Endothelial cell of umbilical vein (primary cell): ENCODE data around the gene YY1.

Experiments
- POLR2A ChIP-seq: IDR thresholded peaks from 2 replicates; pipeline ENCODE4 v1.6.1; 2012; ENCODE audit warnings: low read depth, mild to moderate bottlenecking, control low read depth, low read length
- TF ChIP-seq, protein P1 (sequence below), 2 donors: IDR thresholded peaks; 1 replicate in 1 of 2; 2 replicates in 1 of 2; pipeline ENCODE4 v1.5.1; 2011; ENCODE audit warnings: low read length in 2 of 2, mild to moderate bottlenecking in 2 of 2, moderate library complexity in 2 of 2, control low read depth in 1 of 2, inconsistent platforms in 1 of 2, low read depth in 1 of 2; ENCODE audit not compliant: insufficient read depth in 1 of 2; ENCODE audit errors: extremely low read depth in 1 of 2

DNA sequence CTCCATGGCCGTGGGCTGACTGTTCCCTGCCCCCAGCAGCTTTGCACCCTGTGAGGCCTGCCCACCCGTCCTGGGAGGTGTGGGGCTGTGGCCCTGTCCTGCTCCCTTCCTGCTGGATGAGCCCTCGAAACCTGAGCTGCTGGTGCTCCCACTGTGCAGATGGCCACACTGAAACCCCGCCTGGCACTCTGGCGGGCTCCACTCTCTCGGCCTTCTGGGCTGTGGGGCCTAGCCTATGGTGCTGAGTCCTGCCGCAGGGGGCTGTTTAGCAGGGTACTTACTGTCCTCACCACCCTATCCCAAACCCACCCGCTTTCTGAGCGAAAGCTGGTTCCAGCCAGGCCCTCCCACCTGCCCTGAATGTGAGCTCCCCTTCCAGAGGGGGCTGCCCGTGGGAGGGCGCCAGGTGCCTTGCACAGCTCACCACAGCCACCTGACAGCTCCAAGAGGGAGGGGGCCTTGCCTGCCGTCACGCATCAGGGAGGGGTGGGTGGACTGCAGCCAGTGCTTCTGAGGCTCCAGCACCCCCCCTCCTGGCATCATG lies 91.5 kb downstream of the YY1 start:
- TF ChIP-seq, protein P1, sequence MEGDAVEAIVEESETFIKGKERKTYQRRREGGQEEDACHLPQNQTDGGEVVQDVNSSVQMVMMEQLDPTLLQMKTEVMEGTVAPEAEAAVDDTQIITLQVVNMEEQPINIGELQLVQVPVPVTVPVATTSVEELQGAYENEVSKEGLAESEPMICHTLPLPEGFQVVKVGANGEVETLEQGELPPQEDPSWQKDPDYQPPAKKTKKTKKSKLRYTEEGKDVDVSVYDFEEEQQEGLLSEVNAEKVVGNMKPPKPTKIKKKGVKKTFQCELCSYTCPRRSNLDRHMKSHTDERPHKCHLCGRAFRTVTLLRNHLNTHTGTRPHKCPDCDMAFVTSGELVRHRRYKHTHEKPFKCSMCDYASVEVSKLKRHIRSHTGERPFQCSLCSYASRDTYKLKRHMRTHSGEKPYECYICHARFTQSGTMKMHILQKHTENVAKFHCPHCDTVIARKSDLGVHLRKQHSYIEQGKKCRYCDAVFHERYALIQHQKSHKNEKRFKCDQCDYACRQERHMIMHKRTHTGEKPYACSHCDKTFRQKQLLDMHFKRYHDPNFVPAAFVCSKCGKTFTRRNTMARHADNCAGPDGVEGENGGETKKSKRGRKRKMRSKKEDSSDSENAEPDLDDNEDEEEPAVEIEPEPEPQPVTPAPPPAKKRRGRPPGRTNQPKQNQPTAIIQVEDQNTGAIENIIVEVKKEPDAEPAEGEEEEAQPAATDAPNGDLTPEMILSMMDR (IDR thresholded peaks at IDR 0.05; ENCODE audit: extremely low read depth in 1 of 2, insufficient read depth in 1 of 2, low read depth in 1 of 2, low read length in 2 of 2), result no peak
- TF ChIP-seq POLR2A, result no peak
